HG03439 (cell line): ENCODE measurements around the gene ALDH8A1.

ENCODE experiments used
- ATAC-seq: cut with Tn5 transposase; IDR thresholded peaks from one replicate; pipeline ENCODE4 v1.9.1; 2021; ENCODE audit warnings: mild to moderate bottlenecking, moderate library complexity; ENCODE audit not compliant: unreplicated experiment

The ALDH8A1 gene

DNA sequence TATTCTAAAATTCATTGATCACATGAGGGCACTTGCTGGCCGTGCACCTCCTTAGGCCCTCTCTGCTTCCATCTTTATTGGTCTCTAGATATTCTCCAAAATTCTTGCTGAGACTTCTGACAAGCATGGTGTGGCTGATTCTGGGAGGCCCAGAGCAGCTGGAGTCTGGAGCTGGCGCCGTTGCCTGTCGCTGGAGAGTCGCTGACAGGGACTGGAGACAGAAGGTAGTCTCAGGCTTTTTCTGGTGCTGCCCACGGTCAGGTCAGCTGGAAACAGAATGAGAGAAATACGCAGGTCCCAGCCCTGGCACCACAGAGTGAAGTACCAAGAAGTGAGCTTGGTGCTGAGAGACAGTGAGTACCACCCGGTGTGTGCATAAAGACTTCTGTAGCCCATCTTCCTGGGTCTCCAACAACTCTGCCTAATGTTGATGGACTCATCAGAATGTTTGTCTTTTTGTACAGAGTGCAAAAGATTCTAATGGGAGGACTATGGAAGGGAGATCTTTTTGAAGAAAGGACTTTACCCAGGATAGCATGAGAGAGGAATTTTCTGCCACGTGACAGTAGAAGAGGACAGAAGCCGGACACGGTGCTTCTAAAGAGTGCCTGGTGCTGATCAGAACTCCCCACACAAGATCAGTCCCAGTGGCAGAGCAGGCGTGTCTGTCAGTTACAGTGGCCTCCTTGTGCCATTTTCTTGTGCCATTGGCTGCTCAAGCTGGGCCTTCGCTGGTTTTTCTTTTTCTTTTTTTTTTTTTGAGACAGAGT lies 1.8 kb upstream of the ALDH8A1 start:
- no peak for ATAC-seq

DNA sequence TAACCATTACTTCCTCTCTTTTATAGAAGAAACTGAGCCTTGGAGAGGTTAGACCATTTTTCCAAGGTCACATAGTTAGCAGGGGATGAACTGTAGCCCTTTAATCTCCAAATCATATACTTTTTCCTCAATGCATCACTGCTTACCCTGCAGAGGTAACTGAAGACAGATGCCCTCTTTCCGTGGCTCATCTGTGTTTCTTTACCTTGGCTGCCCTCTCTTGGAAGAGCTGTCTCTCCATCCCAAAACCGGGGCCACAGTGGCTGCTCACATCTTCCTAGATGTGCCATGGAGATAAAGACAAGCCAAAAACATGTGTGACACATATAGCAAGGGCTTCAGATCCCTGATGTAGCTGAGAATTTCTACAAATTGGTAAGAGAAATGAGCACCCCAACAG lies 581 bp upstream of the ALDH8A1 start:
- no peak for ATAC-seq

DNA sequence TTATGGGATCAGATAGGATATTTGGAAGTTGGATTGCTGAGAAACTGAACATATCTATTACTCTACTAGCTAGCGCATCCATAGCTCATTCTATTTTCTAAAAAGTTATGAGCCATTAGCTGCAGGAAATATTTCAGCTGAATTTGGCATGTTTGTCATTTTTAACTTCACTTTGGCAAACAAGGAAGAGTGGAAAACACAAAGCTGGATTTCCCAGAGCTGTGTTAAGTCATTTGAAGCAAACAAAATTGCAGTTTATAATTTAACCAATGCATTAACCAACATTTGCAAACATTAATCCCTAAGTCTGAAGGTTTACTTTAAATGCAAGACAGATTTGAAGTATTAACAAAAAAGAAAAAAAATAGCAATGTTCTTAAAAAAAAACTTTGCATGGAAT lies 1.2 kb downstream of the ALDH8A1 start:
- no peak for ATAC-seq

DNA sequence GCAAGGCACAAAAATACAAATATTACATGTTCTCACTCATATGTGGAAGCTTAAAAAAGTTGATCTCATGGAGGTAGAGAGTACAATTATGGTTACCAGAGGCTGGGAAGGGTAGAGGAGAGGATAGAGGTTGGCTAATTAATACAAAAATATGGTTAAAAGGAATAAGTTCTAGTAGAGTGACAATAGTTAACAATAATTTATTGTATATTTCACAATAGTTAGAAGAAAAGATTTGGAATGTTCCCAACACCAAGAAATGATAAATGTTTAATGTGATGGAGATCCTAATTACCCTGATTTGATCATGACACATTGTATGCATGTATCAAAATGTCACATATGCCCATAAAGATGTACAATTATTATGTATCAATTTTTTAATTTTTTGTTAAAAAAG lies 1.8 kb downstream of the ALDH8A1 start:
- ATAC-seq: no peak

DNA sequence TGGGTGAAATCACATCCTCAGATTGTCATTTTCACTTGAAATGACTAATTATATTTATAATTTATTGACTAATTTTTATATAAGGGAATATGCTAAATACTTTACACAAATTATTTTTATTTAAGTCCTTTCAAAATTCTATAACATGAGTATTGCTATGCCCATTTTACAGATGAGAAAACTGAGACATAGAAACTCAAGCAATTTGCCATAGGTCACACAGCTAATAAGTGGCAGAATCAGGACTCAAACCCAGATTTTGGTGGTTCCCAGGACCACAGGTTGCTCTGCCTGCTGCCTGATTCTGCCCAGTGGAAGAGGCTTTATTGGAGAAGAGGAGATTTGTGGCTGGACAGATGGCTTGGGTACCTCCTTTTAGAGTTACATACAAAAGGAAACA lies 4.9 kb downstream of the ALDH8A1 start:
- ATAC-seq: no peak

DNA sequence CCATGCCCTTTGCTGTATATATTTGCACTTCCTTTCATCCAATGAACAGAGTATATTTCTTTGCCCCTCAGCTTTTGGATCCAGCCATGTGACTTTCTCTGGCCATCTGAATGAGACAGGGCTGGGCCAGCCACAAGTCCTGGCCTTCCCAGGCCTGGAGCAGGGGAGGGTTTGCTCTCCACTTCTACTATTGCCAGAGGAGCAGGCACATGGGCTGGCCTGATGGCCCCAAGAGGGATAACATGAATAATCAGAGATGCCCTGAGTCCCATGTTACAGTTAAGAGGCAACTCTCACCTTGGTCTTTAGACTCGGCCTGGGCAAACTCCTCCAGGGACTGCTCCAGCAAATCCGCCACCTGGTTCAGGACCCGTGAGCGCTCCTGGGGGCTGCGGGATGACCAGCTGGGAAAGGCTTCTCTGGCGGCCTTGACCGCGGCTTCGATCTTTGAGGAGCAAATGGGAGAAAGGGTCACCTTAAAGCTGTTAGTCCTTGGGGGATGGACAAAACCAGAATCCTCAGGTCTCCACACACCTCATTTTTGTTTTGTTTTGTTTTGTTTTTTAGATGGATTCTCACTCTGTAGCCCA lies 6.3 kb downstream of the ALDH8A1 start:
- ATAC-seq: no peak

DNA sequence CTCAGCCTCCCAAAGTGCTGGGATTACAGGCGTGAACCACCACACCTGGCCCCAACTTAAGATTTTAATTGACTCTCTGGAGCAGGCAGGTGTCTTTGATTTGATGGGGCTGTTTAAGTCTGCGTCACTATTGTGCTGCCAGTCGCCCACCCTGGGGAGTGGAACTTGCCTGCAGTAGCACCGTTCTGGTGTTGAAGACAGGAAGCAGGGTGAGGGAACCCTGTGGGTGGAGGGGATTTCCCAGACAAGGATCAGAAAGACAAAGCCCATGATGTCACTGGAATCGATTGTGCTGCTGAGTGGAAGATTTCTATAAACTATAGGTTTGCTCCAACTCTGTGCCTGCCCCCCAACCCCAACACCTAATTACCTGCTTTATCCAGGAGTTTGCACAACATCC lies 11.0 kb downstream of the ALDH8A1 start:
- ATAC-seq: no peak

DNA sequence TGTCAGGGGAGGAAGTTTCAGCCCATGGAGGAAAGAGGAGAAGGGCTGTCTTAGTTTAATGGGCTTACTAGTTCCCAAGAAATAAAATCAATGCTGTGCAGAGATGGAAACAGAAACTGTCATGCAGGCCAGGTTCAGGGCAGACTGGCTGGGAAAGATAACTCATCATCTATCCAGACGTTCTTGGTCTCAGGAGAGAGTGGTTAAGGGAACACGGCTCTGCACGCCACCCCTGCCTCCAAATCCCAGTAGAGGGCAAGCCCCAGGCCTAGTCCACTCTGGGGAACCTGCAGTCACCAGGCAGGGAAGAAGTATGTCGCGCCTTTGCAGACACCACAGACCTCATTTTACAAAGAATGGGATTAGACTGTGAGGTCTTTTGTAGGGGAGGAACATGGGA lies 12.5 kb downstream of the ALDH8A1 start:
- no peak for ATAC-seq

DNA sequence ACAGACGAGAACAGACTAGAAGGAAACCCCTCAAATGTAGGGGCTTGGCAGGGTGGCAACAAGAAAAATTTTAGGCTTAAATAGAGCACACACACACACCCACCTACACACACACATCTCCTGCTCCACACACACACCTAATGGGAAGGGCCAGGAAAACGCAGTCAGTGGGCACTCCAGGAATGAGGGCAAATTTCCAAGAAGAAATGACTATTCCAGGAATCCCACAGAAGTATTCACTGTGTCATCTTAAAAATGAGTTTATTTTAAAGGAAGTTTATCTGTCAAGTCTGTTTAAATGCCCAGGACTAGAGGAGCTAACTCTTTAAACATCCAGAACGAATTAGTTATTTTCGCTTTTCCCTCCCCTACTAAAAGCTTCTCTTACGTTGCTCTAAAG lies 13.0 kb downstream of the ALDH8A1 start:
- ATAC-seq: no peak

DNA sequence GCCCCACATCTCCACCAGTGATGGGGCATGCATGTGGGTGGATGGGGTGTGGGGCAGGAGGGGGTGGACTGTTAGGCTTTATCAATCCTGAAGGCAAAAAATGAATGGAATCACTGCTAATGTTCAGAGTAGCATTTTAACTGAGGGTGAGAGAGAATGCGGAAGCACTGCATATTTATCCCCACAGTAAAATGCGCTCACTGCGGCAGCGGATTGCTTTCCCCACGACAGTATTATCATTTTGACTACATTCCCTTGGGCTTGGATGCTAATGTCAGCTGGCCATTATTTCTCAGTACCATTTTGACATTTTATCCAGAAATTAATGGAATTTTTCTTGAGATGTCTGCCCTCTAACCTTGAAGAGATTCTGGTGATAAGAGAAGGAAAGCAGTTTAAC lies 13.4 kb downstream of the ALDH8A1 start:
- ATAC-seq: no peak

DNA sequence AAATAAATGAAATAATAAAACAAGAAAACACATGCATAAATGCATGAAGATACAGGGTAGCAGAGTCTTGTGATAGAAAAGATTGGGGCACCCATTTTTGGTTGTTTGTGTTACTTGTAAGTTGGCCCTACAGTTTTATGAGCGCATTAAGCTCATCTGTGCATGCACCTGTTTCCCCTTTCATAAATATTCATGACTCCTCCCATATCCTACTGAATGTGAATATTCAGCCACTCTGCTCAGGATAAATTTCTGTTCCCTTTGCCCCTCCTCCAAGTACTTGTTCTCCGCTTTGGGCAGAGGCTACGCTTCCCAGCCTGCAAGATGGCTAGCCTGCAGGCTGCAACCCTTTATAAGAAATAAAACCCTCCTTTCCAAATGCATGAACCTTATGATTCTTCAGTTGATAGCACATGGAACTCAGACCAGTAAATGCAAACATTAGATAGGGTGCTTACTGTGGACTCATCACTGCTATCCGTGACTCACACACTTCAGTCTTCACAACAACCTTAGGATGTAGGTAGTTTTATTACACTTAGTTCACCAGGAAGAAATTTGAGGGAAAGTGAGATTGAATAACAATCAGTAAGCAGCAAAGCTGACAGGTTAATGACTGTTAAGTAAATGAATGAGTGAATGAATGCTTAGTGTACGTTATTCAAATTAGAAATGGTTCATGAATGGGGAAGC lies 15.0 kb downstream of the ALDH8A1 start:
- ATAC-seq: no peak

DNA sequence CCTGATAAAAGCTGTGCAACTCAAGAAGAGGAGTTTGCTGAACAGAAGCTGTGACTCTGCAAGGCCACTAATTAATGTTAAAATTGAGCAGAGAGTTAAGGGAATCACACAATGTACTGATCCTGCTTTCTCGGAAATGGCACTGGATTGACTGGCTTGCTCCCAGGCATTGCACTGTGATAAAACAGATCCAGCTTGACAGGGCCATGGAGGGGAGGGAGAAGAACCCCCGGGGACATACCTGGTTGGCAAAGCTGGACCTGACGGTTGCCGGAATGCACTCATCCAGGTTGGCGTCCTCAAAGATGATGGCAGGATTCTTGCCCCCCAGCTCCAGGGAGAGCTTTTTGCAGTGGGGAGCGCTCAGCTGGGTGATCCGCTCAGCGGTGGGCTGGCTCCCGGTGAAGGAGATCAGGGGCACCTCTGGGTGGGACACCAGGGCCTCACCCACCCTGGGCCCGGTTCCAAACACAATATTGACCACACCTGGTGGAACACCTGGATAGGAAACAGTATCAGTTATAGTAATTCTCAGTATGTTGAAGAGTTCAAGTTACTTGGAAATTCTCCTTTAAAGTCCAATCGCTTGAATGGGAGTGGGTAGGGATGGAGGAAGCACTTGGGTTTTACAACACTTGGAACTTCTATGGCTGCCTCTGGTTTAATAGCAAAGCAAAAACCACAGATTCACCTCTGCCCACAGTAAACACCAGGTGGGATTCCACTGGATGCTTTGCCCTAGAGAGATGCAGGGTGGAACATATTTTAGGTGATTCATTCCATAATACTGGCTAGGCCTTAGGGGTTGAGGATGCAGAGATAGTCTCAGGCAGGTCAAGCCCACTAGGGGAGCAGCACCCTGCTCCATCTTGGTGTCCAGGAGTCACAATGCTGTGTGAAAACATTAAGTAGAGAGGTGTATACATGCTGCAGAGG lies 17.1 kb downstream of the ALDH8A1 start:
- ATAC-seq: no peak

DNA sequence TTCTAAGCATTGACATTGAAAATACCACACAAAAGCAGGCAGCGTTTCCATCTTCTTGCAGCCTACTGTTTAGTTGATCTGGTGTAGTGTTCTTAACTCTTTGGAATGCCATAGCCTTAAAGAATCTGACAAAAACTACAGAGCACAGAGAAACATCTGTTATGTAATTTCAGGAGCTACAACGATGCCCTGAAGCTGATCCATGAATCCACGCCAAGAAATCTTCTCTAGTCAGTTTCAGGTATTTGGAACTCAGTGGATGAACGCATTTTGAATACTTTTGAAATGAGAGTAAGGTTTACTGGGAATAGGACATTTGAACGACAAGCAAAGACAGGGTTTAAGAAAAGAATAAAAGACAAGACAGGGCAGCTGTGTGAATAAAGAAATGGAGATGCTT lies 17.8 kb downstream of the ALDH8A1 start:
- no peak for ATAC-seq

DNA sequence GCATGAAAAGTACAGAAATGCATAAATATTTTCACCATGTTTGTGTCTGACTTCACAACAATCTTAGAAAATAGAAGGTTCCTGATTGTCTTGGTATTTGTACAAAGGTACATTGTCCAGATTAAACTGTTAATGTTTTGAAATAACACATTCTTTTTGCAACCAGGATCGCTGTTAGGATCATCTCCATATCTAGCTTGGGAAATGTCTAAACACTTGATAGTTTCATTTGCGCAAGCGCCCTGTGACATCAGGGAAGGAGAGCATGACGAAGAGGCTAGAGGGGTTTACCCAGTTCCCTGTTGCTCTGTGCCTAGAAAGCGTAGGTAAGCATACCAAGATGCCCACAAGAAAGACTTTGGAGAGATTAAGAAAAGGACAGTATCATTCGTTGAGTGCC lies 19.4 kb downstream of the ALDH8A1 start:
- ATAC-seq: no peak

DNA sequence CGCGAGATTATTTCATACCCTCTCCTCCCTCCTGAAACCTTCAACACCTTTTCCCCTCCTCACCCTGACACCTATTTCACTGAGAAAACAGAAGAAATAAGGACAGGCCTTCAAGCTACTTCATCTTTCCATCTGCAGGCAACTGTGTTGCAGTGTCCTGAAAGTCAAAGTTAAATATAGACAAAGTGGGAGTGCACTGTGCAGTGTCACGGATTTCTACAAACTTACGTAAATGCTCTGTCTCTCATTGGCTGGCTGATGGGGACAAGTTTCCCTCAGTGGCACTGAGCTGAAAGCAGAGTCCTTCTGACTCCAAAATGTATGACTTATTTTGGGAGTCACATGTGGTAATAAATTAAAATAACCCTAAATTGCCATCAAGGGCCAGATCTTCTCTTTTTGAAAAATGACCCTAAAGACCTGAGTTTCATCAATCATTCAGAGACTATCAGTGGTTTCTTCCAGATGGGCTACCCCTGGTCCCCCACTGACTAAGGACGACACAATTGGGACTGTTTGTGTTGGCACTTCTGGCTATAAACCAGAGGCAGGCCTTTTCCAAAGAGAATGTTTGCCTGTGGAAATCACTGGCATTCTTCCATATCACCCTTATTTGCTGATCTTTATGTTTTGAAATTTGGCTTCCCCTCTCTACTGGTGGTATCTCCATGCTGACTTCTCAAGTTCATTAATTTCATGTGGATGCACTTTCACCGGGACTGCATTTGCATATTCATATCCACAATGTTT lies 21.6 kb downstream of the ALDH8A1 start:
- no peak for ATAC-seq

DNA sequence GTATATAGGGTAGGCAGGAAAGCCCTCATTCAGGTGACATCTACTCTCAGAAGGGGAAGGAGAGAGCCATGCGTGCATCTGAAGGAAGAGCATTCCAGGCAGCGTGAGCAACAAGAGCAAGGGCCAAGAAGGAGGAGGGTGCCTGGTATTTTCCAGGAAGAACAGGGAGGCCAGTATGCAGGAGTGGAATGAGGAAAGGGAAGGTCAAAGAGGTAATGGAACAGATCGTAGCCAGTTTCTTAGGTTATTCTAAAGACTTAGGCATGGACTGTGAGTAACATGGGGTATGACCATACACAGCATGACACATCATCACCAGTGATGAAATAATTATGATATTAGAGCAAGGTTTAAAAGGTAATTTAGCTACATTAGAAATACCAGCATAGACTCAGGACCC lies 24.1 kb downstream of the ALDH8A1 start:
- ATAC-seq: no peak

DNA sequence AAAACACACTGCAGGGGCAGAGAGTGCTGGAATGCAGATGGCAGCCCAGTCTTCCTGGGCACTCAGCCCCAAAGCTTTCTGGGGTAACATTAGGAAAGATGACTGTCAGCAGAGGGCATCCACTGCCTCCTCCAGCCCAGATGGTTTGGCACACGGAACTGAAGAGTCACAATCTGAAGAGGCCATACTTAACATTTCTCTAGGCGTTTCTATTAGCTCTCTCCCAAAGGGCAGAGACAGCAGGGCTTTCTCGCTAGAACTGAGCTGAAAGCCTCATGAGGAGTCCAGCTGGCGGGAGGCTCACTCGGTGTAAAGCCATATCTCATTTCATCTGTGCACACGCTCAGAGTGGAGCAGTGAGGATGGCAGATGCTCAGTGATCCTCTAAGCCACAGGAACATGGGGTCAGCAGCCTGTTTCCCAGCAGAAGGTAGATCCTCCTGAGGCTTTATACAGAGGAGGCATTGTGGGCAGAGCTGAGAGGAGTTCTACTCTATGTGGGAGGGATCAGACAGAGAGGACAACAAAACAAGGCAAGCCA lies 28.1 kb downstream of the ALDH8A1 start:
- no peak for ATAC-seq

DNA sequence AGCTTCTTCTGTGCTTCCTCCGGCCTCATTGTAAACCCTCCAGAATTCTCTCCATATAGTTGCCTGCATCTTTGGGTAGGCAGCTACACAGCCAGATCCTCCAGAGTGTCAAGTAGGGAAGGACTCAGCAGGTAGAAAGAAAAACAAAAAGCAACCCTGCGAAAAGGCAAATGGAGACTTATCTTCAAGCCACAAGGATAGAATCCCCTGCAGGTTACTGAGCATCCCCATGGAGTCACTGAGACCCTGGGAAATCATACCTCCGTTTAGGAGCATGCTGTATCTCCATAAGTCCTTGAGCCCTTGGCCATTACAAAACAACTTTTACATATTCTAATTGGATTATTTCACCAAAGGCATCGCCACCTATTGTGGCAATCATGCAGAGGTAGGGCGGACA lies 28.6 kb downstream of the ALDH8A1 start:
- ATAC-seq: no peak

DNA sequence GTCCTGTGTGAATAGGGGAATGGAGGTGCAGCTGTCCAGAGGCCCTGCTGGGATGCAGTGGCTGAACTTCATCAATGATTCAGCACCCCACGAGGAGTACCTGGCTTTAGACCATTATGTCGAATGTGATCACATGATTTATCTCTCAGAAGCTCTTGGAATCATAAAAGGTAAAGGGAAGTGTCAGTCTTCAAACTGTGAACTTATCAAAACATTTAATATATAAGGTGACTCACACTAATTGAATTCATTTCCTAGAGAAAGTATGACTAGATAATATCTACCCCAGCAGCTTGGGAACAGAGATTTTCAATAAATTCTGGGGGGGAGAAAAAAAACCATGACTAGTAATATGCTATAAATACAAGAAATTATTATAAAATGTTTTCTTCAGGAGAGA lies 29.5 kb downstream of the ALDH8A1 start:
- ATAC-seq: no peak

DNA sequence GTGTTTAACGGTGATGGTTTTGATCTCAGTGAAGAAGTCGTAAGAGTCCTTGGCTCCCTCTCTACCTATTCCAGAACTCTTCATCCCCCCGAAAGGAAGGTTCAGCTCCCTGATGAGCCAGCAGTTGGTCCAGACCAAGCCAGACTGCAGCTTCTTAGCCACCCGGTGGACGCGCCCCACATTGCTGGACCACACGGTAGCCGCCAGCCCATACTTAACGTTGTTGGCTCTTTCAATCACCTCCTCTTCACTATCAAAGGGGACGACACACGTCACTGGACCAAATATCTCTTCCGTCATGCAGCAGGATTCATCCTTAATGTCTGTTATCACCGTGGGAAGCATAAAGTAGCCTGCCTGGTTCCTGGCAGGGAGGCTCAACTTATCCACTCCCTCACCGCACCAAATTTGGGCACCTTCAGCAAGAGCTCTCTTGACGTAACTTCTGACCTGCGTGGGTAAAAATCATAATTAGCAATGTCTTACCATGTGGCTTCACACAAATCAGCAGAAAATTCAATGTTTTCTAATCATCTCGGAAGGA lies 31.4 kb downstream of the ALDH8A1 start:
- ATAC-seq: no peak
